Measurements from ENCODE around the gene ADARB2. TPM values are rescaled to one million over a fixed set of nuclear protein-coding genes. Genes with fewer than 3 reads are reported as not detected.
"Not testable (repeated sequence)": the region's sequence is repeated elsewhere in the genome, so short reads cannot be mapped to it uniquely, and the experiment has no call there.

Gene ADARB2
- total RNA-seq, 4 donors from 2014 or later: 1.3 to 5.4 (median 1.8) TPM

DNA sequence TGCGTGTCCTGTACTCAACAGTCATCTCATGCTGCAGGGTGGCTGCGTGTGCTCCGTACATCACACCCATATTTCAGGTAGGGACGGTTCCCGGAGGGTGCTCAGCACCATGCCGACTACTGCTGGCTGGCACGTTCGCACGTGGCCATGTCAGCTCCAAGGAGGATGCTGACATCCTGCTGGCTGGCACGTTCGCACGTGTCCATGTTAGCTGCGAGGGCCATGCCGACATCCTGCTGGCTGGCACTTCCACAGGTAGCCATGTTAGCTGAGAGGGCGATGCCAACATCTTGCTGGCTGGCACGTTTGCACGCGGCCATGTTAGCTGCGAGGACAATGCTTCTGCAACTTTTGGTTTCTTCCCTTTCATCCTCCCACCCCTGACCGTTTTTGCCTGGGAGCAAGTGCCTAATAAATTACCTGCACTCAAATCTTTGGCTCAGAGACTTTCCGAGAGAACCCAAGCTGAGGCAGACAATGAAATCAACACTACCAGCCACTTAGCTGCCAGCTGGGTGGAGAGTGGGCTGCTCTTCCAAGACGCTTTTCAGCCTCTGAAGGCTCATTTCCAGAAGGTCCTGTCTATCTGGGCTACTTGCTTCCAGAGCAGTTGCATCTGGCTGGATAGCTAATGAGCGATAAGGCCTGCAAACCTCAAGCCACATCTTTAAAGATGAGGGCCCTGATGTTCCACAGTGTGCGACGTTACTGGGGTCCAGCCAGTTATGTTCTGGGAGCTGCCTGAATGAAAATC is 576.6 kb downstream of the ADARB2 start:
- Histone ChIP-seq H3K9me3 (no peaks in the 10 kb centered on the region), H3K4me3 (no peak overlapping the region), H3K27me3 (peaks cover 16% of the 10 kb centered on the region), H3K4me1 (no peaks in the 10 kb centered on the region), H3K36me3 (no peaks in the 10 kb centered on the region), H3K27ac (no peak overlapping the region)
- ATAC-seq: no peak
- TF ChIP-seq POLR2A (IDR thresholded peaks at IDR 0.05): no peak
- WGBS, 2 donors (ENCODE audit: low coverage in 1 of 2): 81 to 83% methylated on average over 7 to 19 of the region's 25 CpGs

DNA sequence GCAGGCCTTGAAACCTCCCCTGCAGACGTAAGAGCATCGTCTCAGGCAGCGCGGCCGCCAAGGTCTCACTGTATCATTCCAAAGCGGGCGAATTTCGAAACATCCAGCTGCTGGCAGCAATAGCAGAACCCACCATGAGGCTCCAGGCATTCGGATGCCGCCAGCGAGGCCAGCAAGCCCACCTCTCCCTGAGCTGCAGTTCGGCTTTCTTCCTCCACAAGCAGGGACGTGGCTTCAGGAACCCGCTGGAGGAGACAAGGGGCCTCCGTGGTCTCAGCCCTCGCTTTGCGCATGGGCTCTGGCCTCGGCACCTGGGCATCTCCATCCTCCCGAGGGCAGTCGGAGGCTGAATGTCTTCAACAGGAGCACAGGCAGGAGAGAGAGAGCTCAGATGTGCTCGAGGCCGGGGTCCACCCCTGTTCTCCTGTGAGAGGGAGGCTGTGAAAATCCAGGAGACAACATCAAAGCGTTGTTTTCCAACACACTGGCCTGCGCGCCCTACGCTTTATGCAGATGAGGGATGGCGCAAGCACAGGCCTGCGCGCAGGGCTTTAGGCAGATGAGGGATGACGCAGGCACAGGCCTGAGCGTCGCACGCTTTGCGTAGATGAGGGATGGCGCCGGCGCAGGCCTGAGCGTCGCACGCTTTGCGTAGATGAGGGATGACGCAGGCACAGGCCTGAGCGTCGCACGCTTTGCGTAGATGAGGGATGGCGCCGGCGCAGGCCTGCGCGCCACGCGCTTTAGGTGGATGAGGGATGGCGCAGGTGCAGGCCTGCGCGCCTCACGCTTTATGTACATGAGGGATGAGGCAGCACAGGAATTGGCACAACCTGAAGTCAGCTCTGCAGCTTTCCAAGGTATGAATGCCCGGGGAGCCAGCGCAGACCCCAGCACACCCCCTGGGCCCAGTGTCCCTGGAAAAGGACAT is 577.9 kb downstream of the ADARB2 start:
- Histone ChIP-seq H3K27ac (no peak overlapping the region), H3K4me3 (no peak overlapping the region), H3K27me3 (peaks cover 12% of the 10 kb centered on the region), H3K4me1 (no peaks in the 10 kb centered on the region), H3K36me3 (no peaks in the 10 kb centered on the region), H3K9me3 (no peaks in the 10 kb centered on the region)
- ATAC-seq: no peak
- 89 to 100% methylated on average over 11 to 26 of the region's 59 CpGs for WGBS, 2 donors (ENCODE audit: low coverage in 1 of 2)
- no peak for TF ChIP-seq EP300 (IDR thresholded peaks at IDR 0.05)
- TF ChIP-seq POLR2A (IDR thresholded peaks at IDR 0.05): no peak
- TF ChIP-seq, protein P1, sequence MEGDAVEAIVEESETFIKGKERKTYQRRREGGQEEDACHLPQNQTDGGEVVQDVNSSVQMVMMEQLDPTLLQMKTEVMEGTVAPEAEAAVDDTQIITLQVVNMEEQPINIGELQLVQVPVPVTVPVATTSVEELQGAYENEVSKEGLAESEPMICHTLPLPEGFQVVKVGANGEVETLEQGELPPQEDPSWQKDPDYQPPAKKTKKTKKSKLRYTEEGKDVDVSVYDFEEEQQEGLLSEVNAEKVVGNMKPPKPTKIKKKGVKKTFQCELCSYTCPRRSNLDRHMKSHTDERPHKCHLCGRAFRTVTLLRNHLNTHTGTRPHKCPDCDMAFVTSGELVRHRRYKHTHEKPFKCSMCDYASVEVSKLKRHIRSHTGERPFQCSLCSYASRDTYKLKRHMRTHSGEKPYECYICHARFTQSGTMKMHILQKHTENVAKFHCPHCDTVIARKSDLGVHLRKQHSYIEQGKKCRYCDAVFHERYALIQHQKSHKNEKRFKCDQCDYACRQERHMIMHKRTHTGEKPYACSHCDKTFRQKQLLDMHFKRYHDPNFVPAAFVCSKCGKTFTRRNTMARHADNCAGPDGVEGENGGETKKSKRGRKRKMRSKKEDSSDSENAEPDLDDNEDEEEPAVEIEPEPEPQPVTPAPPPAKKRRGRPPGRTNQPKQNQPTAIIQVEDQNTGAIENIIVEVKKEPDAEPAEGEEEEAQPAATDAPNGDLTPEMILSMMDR (IDR thresholded peaks at IDR 0.05): no peak
- no peak for TF ChIP-seq POLR2AphosphoS5 (IDR thresholded peaks at IDR 0.05)

DNA sequence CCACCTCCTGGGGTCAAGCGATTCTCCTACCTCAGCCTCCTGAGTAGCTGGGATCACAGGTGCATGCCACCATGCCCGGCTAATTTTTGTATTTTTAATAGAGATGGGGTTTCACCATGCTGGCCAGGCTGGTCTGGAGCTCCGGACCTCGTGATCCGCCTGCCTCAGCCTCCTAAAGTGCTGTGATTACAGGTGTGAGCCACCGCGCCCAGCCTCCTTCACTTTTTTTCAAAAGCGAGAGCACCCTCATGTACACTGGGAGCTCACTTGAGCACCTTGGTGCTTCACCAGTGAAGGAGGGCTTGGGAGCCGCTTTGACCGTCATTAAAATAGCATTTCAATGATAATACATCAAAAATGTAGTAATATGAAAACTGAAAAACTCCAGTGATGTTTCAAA is 578.8 kb downstream of the ADARB2 start:
- H3K4me3 ChIP-seq, H3K36me3 ChIP-seq, H3K27ac ChIP-seq, H3K9me3 ChIP-seq, H3K4me1 ChIP-seq, ATAC-seq: not testable (repeated sequence)
- H3K27me3 ChIP-seq: peaks cover 12% of the 10 kb centered on the region
- WGBS, 2 donors (ENCODE audit: low coverage in 1 of 2): 85 to 97% methylated on average over 5 to 9 of the region's 10 CpGs

DNA sequence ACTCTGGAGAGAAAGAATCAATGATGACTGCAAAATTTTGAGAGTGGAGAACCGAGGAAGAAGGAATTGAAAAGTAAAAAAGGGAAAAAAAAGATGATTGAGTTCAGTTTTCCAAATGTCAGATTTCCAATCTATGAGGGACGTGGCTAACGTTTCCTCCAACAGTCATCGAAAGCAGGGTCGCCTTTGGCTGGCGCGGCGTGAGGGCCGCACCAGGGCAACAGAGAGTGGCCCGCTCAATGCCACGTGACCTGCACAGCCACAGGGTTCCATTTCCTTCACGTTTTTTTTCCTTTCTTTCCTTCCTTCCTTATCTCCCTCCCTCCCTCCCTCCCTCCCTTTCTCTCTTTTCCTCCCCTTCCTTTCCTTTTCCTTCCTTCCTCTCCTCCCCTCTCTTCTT is 579.3 kb downstream of the ADARB2 start:
- TF ChIP-seq POLR2A (IDR thresholded peaks at IDR 0.05): no peak
- no peak for TF ChIP-seq POLR2AphosphoS5 (IDR thresholded peaks at IDR 0.05)
- TF ChIP-seq EP300 (IDR thresholded peaks at IDR 0.05): no peak
- TF ChIP-seq, protein P1 (IDR thresholded peaks at IDR 0.05): no peak
- Histone ChIP-seq H3K4me3 (no peak overlapping the region), H3K27me3 (peaks cover 12% of the 10 kb centered on the region), H3K9me3 (no peaks in the 10 kb centered on the region), H3K36me3 (no peaks in the 10 kb centered on the region), H3K27ac (no peak overlapping the region), H3K4me1 (no peaks in the 10 kb centered on the region)
- WGBS, 2 donors (ENCODE audit: low coverage in 1 of 2): 82 to 84% methylated on average over 8 to 12 of the region's 12 CpGs
- ATAC-seq: no peak

DNA sequence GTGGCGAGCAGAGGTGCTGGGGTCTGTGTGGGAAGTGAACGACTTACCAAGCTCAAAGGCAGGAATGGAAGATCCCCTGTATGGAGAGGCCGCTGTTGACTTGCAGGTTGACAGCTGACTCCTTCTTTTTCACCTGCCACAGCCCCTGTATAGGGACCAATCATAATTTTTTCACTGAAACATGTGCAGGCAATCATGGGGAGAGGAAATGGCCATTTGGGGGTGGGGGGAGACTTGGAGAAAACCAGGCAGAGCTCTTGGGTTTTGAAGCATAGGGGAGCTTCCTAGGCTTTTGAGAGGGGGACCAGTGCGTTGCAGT is 579.8 kb downstream of the ADARB2 start:
- no peak overlapping the region for H3K4me3 ChIP-seq
- TF ChIP-seq POLR2AphosphoS5 (IDR thresholded peaks at IDR 0.05) (no peak), EP300 (IDR thresholded peaks at IDR 0.05) (no peak), POLR2A (IDR thresholded peaks at IDR 0.05) (no peak)
- TF ChIP-seq, protein P1 (IDR thresholded peaks at IDR 0.05): no peak
- no peaks in the 10 kb centered on the region for H3K4me1 ChIP-seq
- no peaks in the 10 kb centered on the region for H3K9me3 ChIP-seq
- H3K27me3 ChIP-seq: peaks cover 12% of the 10 kb centered on the region
- WGBS, 2 donors (ENCODE audit: low coverage in 1 of 2): 67 to 82% methylated on average over 3 to 4 of the region's 4 CpGs
- no peak overlapping the region for H3K27ac ChIP-seq
- ATAC-seq: no peak
- no peaks in the 10 kb centered on the region for H3K36me3 ChIP-seq
